Left lung (tissue), 10 donors: Measurements from ENCODE around the gene BEAN1. TPM values are rescaled to one million over a fixed set of nuclear protein-coding genes. Genes with fewer than 3 reads are reported as not detected.

ENCODE experiments used
- ATAC-seq: fragments of 200-7000 bp; cut with Tn5 transposase; one replicate; pipeline ENCODE4 v1.9.1; 2020; ENCODE audit warnings: moderate library complexity
- DNase-seq, 4 donors: peaks; one replicate each; pipeline ENCODE4 v3.0.0-alpha.2; 2013 to 2020
- H3K27ac ChIP-seq, 2 donors: fragments of 200-600 bp; sonication (generic) in 1 of 2; one replicate each; pipeline versions ENCODE4 v1.5.0 to v1.8.0; 2020 to 2021
- H3K27me3 ChIP-seq, 2 donors: fragments of 200-600 bp; sonication (generic) in 1 of 2; one replicate each; pipeline versions ENCODE4 v1.5.0 to v1.8.0; 2020 to 2021
- H3K36me3 ChIP-seq, 2 donors: fragments of 200-600 bp; sonication (generic) in 1 of 2; one replicate each; pipeline versions ENCODE4 v1.5.0 to v1.8.0; 2020 to 2021
- H3K4me1 ChIP-seq, 2 donors: fragments of 200-600 bp; one replicate each; pipeline ENCODE4 v1.8.0; 2021
- H3K4me3 ChIP-seq, 2 donors: fragments of 200-600 bp; sonication (generic) in 1 of 2; one replicate each; pipeline versions ENCODE4 v1.5.0 to v1.8.0; 2020 to 2021; ENCODE audit warnings: mild to moderate bottlenecking in 1 of 2
- H3K9me3 ChIP-seq, 2 donors: fragments of 200-600 bp; sonication (generic) in 1 of 2; one replicate each; pipeline versions ENCODE4 v1.5.0 to v1.8.0; 2020 to 2021
- CTCF ChIP-seq, 2 donors: fragments of 200-600 bp; sonication (generic) in 1 of 2; IDR thresholded peaks; one replicate each; pipeline versions ENCODE4 v1.5.0 to v1.8.0; 2021; ENCODE audit warnings: antibody characterized with exemption in 2 of 2
- intact Hi-C, 2 donors: fragments of 100-400 bp; cut with DNase I; formaldehyde crosslinking; loops; one replicate each; pipeline versions ENCODE4 v1.11.2 to v1.14.2; 2022
- polyA plus RNA-seq, 6 donors: library from polyadenylated mRNA; unstranded; fragments of 120-200 nt; gene quantifications; one replicate each; pipeline ENCODE4 v1.2.1, GENCODE V29; 2013; ENCODE audit not compliant: insufficient read length in 6 of 6
- total RNA-seq, 2 donors: library from RNA; stranded (reverse); fragmentation: NEBNext Ultra II Directional; extraction: Animal tissue kit (Norgen Biotek cat#: 25700); gene quantifications; one replicate each; pipeline ENCODE4 v1.2.1, GENCODE V29; 2021
- donor health status: DM: no; HTN: yes; CAD: no.
- donor health status: DM: no; HTN: no; CAD: no.

The BEAN1 gene
- total and polyA plus RNA-seq, 8 donors: 0.65 to 13.6 (median 10.8) TPM

DNA sequence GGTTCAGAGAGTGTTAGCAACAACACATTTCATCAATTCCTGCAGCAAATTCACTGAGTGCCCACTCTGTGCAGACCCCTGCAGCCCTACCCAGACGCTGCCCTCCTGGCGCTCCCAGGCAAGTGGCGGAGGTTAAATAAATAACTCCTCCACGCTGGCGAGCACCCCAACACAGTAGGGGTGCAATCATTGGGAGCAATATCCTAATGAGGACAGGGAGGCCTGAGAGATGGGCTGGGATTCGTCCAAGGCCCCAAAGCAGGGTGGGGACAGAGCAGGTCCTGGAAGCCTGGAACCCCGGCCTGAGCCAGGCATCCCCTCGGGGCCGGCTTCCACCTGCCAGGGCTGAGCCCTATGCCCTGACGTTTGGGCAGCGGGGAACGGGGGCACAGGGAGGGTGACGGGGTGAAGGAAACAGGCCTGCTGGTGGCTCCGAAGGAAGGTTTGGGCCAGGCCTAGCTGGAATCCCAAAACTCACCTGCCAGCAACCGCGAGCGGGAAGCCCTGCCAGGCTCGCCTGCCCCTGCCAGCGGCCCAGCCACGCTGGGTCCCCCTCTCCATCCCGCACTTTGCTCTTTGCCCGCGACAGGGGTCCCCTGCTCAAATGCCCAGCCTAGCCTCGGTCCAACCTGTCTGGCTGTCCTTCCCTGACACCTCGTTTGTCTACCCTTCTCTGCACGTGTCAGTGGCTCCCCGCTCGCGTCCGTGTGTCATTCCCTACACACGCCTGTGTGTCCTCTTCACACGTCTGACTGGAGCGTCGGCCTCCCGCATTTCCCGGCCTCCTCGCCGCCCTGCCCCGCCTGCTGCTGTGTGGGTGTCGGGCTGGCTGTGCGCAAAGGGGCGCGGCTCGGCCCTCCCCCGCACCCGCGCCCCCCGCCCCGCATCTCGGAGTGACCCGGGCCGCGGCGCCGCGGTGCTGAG is 721 bp upstream of the BEAN1 start:
- Histone ChIP-seq H3K4me1 (peaks cover 11 to 18% of the 10 kb centered on the region in 2 donors), H3K9me3 (no peaks in the 10 kb centered on the region), H3K27ac (no peak overlapping the region), H3K4me3 (no peak overlapping the region), H3K27me3 (peaks cover 32 to 71% of the 10 kb centered on the region in 2 donors), H3K36me3 (no peaks in the 10 kb centered on the region)
- TF ChIP-seq CTCF (IDR thresholded peaks at IDR 0.05): no peak
- intact Hi-C loops: no loop called here
- ATAC-seq (peak; percentile 32), DNase-seq (peak in 1 of 4 donors; percentile 34)

GRCh38 chr16:66427871-66428681 is 981 bp downstream of the BEAN1 start:
- H3K4me3 ChIP-seq: peak overlapping the region; percentile 34 to 41
- DNase-seq (peak in 1 of 4 donors; percentile 27), ATAC-seq (peak; percentile 83)
- H3K36me3 ChIP-seq: no peaks in the 10 kb centered on the region
- TF ChIP-seq CTCF (IDR thresholded peaks at IDR 0.05): no peak
- peaks cover 32 to 85% of the 10 kb centered on the region in 2 donors for H3K27me3 ChIP-seq
- no peak overlapping the region for H3K27ac ChIP-seq
- H3K9me3 ChIP-seq: no peaks in the 10 kb centered on the region
- H3K4me1 ChIP-seq: peaks cover 11 to 18% of the 10 kb centered on the region in 2 donors
- intact Hi-C loops: no loop called here

DNA sequence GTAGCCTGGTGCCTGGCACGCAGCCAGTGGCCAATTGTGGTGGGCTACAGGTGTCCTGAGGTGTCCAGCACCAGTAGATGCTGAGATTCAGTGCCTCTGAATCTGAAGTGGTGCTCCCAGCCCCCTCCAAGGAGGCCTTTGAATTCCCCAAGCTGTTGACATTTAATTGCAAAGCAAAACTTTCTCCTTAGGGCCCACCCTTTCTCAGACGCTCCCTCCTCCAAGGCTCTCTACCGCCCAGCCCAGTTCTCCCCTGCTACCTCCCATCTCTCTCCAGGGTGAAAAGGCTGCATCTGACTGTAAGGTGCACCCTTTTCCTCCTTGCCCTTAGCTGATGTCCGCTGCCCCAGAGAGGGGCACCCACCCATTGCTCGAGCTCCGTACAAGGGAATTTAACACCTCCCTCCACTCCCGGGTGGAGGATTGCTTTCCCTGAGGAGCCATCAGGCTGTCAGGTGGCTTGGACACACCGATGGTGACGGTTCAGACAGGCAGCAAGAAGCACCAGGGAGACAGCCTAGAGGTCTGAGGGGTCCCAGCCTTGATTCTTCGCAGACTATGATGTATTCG is 1.7 kb downstream of the BEAN1 start:
- intact Hi-C loops: no loop called here
- no peaks in the 10 kb centered on the region for H3K9me3 ChIP-seq
- no peaks in the 10 kb centered on the region for H3K36me3 ChIP-seq
- peaks cover 32 to 82% of the 10 kb centered on the region in 2 donors for H3K27me3 ChIP-seq
- no peak for TF ChIP-seq CTCF (IDR thresholded peaks at IDR 0.05)
- H3K4me3 ChIP-seq: no peak overlapping the region
- ATAC-seq (no peak), DNase-seq (no peak)
- H3K4me1 ChIP-seq: peaks cover 11 to 18% of the 10 kb centered on the region in 2 donors
- H3K27ac ChIP-seq: no peak overlapping the region

DNA sequence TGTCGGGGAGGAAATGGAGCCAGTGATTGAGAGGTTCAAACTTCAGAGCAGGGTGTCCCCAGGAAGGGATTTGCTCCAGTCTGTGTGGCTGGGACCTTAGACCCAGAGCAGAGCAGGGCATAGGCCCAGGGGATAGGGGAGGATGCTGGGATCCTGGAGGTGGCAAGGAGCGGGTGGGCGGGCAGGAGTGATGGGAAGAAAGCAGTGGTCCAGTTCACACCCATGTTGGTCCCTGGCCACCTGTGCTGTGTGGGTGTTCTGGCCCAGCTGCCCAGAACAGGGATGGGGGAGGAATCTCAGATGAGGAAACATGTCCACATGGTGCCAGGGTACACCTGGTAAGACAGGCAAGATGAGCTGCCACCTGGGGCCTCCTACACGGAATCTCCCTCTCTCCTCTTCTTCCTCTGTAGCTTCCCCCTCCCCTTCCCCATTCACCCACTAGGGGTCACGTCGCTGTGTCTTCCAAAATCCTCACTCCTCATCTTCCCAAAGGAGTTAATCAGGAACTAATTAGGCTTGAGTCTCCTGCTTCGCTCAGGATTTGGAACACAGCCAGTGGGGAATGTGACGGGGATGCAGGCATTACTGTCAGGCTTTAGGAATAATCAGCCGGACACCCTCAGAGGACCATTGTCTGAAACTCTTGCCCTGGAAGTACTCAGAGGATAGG is 2.3 kb downstream of the BEAN1 start:
- Histone ChIP-seq H3K4me1 (peaks cover 11 to 18% of the 10 kb centered on the region in 2 donors), H3K36me3 (no peaks in the 10 kb centered on the region), H3K9me3 (no peaks in the 10 kb centered on the region), H3K27ac (no peak overlapping the region), H3K27me3 (peaks cover 32 to 75% of the 10 kb centered on the region in 2 donors), H3K4me3 (no peak overlapping the region)
- ATAC-seq (no peak), DNase-seq (no peak)
- no peak for TF ChIP-seq CTCF (IDR thresholded peaks at IDR 0.05)
- intact Hi-C loops: no loop called here
